Prostate gland (tissue), 2 donors: Measurements from ENCODE around the gene CEBPB.

Experiments used
- CTCF ChIP-seq, 4 experiments: fragments of 200-600 bp in 2 of 4; fragments of 450-650 bp in 2 of 4; sonication (generic) in 2 of 4; IDR thresholded peaks; 1 replicate in 3 of 4; 2 replicates in 1 of 4; pipeline ENCODE4 v1.5.1; 2016 to 2019; ENCODE audit warnings: antibody characterized with exemption in 4 of 4, mild to moderate bottlenecking in 2 of 4, moderate library complexity in 2 of 4
- POLR2A ChIP-seq: fragments of 450-650 bp; IDR thresholded peaks from one replicate; pipeline ENCODE4 v1.6.1; 2016; ENCODE audit warnings: antibody characterized with exemption, mild to moderate bottlenecking

- peak in 2 of 4 experiments; percentile 51 to 53 for TF ChIP-seq CTCF (IDR thresholded peaks at IDR 0.05)
- TF ChIP-seq POLR2A, result no peak
These were observed 1.1 kb downstream of the CEBPB start for GRCh38 chr20:50191544-50192363.
